Breast epithelium (tissue), 4 donors: ENCODE measurements around the gene CD164L2. TPM values are rescaled to one million over a fixed set of nuclear protein-coding genes. Genes with fewer than 3 reads are reported as not detected.

Source experiments
- DNase-seq, 2 donors: peaks; one replicate each; pipeline ENCODE4 v3.0.0-alpha.2; 2019; ENCODE audit warnings: low spot score in 2 of 2
- H3K27ac ChIP-seq, 2 donors: fragments of 200-600 bp; sonication (generic) in 1 of 2; one replicate each; pipeline ENCODE4 v1.5.1; 2016 to 2019; ENCODE audit warnings: mild to moderate bottlenecking in 1 of 2
- H3K27me3 ChIP-seq, 2 donors: fragments of 200-600 bp; sonication (generic) in 1 of 2; one replicate each; pipeline versions ENCODE4 v1.5.1 to v1.6.0; 2017 to 2019; ENCODE audit warnings: control low read depth in 1 of 2, mild to moderate bottlenecking in 1 of 2
- H3K36me3 ChIP-seq: fragments of 200-600 bp; one replicate; pipeline ENCODE4 v1.5.1; 2019
- H3K4me1 ChIP-seq, 2 donors: fragments of 200-600 bp; sonication (generic); one replicate each; pipeline ENCODE4 v1.5.1; 2016 to 2019; ENCODE audit warnings: control low read depth in 1 of 2
- H3K4me3 ChIP-seq, 3 donors: fragments of 200-600 bp; sonication (generic); 1 replicate in 2 of 3; 2 replicates in 1 of 3; pipeline ENCODE4 v1.5.1; 2016 to 2019; ENCODE audit warnings: mild to moderate bottlenecking in 3 of 3, moderate library complexity in 2 of 3
- H3K9me3 ChIP-seq, 2 donors: fragments of 200-600 bp; sonication (generic) in 1 of 2; one replicate each; pipeline ENCODE4 v1.5.1; 2016 to 2019; ENCODE audit warnings: control low read depth in 1 of 2
- CTCF ChIP-seq, 3 donors: fragments of 450-650 bp; IDR thresholded peaks; one replicate each; pipeline ENCODE4 v1.5.1; 2016 to 2017; ENCODE audit warnings: antibody characterized with exemption in 3 of 3, mild to moderate bottlenecking in 3 of 3, moderate library complexity in 3 of 3
- POLR2A ChIP-seq: fragments of 450-650 bp; IDR thresholded peaks from one replicate; pipeline ENCODE4 v1.6.1; 2016; ENCODE audit warnings: antibody characterized with exemption, mild to moderate bottlenecking, moderate library complexity
- POLR2AphosphoS5 ChIP-seq, 3 donors: sonication (generic); formaldehyde crosslinking; IDR thresholded peaks; one replicate each; pipeline ENCODE4 v1.6.1; 2017; ENCODE audit warnings: antibody characterized with exemption in 3 of 3
- intact Hi-C: fragments of 100-400 bp; cut with DNase I; formaldehyde crosslinking; loops from one replicate; pipeline ENCODE4 v1.15.1; 2023; ENCODE audit warnings: low total_unique reads
- total RNA-seq, 3 donors: library from RNA; depleted of rRNA; stranded (reverse); fragments of >200 nt; gene quantifications; one replicate each; pipeline ENCODE4 v1.1.0, GENCODE V29; 2016

Gene CD164L2
- total RNA-seq, 3 donors from 2014 or later, result 0.66 to 5.3 TPM; not detected in 1

GRCh38 chr1:27351541-27352107 is 31.5 kb downstream of the CD164L2 start:
- peak overlapping the region in 1 of 3 donors; percentile 74 for H3K4me3 ChIP-seq
- no peaks in the 10 kb centered on the region for H3K9me3 ChIP-seq
- peaks cover 0 to 4% of the 10 kb centered on the region in 2 donors for H3K4me1 ChIP-seq
- TF ChIP-seq POLR2AphosphoS5 (IDR thresholded peaks at IDR 0.05), result no peak
- TF ChIP-seq CTCF (IDR thresholded peaks at IDR 0.05), result no peak
- TF ChIP-seq POLR2A, result no peak
- H3K27me3 ChIP-seq, result no peaks in the 10 kb centered on the region
- peak overlapping the region in 1 of 2 donors; percentile 32 for H3K27ac ChIP-seq
- no peaks in the 10 kb centered on the region for H3K36me3 ChIP-seq
- intact Hi-C loops, result no loop called here
- DNase-seq, result no peak

- H3K27me3 ChIP-seq, result no peaks in the 10 kb centered on the region
- DNase-seq, result no peak
- peaks cover 0 to 4% of the 10 kb centered on the region in 2 donors for H3K4me1 ChIP-seq
- peak overlapping the region in 2 of 3 donors; percentile 68 to 74 for H3K4me3 ChIP-seq
- no peaks in the 10 kb centered on the region for H3K36me3 ChIP-seq
- peak overlapping the region in 1 of 2 donors; percentile 73 for H3K27ac ChIP-seq
- H3K9me3 ChIP-seq, result no peaks in the 10 kb centered on the region
- TF ChIP-seq CTCF (IDR thresholded peaks at IDR 0.05) (no peak), POLR2A (no peak), POLR2AphosphoS5 (IDR thresholded peaks at IDR 0.05) (no peak)
- intact Hi-C loops, result no loop called here
Observed at GRCh38 chr1:27350663-27351540, 32.2 kb downstream of the CD164L2 start.

- Histone ChIP-seq H3K9me3 (no peaks in the 10 kb centered on the region), H3K27me3 (no peaks in the 10 kb centered on the region), H3K36me3 (no peaks in the 10 kb centered on the region), H3K27ac (peak overlapping the region; percentile 73 to 75), H3K4me1 (peaks cover 0 to 4% of the 10 kb centered on the region in 2 donors), H3K4me3 (peak overlapping the region; percentile 30 to 74 (median 68))
- peak; percentile 51 to 65 for DNase-seq
- no peak for TF ChIP-seq CTCF (IDR thresholded peaks at IDR 0.05)
- no peak for TF ChIP-seq POLR2AphosphoS5 (IDR thresholded peaks at IDR 0.05)
- no peak for TF ChIP-seq POLR2A
- intact Hi-C loops, result no loop called here
Observed at GRCh38 chr1:27349784-27350662, 33.1 kb downstream of the CD164L2 start.

GRCh38 chr1:27348861-27349783 is 34.0 kb downstream of the CD164L2 start:
- intact Hi-C loops, result no loop called here
- Histone ChIP-seq H3K27ac (peak overlapping the region; percentile 73 to 75), H3K4me1 (peaks cover 0 to 4% of the 10 kb centered on the region in 2 donors), H3K9me3 (no peaks in the 10 kb centered on the region), H3K27me3 (no peaks in the 10 kb centered on the region), H3K36me3 (no peaks in the 10 kb centered on the region), H3K4me3 (peak overlapping the region; percentile 30 to 74 (median 68))
- peak; percentile 72 for DNase-seq
- TF ChIP-seq CTCF (IDR thresholded peaks at IDR 0.05) (no peak), POLR2AphosphoS5 (IDR thresholded peaks at IDR 0.05) (no peak), POLR2A (no peak)
